ENCODE data around the gene MEGF11. TPM values are rescaled to one million over a fixed set of nuclear protein-coding genes. Genes with fewer than 3 reads are reported as not detected.
"Not testable (repeated sequence)": the region's sequence is repeated elsewhere in the genome, so short reads cannot be mapped to it uniquely, and the experiment has no call there.

Gene MEGF11
- total RNA-seq, 1 donor from 2014 or later, result not detected

DNA sequence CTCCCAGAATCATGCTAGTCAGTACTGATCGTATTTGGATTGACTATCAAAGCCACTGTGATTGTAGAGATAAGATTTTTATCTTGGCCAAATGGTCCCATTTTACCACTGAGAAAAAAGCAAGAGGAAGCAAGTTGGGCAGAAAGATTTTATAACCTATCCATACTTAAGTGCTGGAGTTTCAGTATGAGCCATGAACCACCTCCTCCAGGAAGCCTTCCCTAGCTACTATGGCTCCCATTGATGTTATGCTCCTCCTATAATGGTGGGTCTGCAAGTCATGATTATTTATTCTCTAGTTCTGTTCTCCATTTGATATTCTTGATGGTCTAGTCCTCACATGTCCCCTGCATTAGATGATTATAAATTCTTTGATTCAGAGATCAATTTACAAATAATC, 6.6 kb downstream of the MEGF11 start:
- intact Hi-C loops (cut with DNase I), result no loop called here
- no peak for DNase-seq (ENCODE audit: low spot score)

- intact Hi-C loops (cut with DNase I), result not testable (repeated sequence)
These were observed 7.7 kb downstream of the MEGF11 start for GRCh38 chr15:66245832-66246231.

DNA sequence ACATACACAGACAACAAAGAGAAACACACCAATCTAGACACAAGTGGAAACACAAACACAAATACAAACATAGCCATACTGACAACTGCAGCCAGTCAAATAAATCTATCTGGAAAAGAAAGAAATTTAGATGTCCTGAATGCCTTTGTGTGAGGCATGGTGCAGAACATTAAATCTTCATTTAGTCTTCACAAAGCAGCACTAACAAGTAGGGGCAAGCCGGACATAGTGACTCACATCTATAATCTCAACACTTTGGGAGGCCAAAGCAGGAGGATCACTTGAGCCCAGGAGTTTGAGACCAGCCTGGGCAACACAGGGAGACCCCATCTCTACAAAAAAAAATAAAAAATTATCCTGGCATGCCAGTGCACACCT, 11.7 kb downstream of the MEGF11 start:
- intact Hi-C loops (cut with DNase I), result loop anchor here (2.0 kb wide), 1 partner anchor 77 kb away; no protein-coding TSS in a partner anchor
- DNase-seq (ENCODE audit: low spot score), result no peak

More at GRCh38 chr15:66245832-66246231, 7.7 kb downstream of the MEGF11 start:
- DNase-seq (ENCODE audit: low spot score), result not testable (repeated sequence)

- DNase-seq (ENCODE audit: low spot score), result no peak
- intact Hi-C loops (cut with DNase I), result no loop called here
These were observed 12.3 kb downstream of the MEGF11 start for GRCh38 chr15:66241087-66241907.

GRCh38 chr15:66240240-66240794, 13.2 kb downstream of the MEGF11 start:
- DNase-seq (ENCODE audit: low spot score), result no peak
- intact Hi-C loops (cut with DNase I), result no loop called here

DNA sequence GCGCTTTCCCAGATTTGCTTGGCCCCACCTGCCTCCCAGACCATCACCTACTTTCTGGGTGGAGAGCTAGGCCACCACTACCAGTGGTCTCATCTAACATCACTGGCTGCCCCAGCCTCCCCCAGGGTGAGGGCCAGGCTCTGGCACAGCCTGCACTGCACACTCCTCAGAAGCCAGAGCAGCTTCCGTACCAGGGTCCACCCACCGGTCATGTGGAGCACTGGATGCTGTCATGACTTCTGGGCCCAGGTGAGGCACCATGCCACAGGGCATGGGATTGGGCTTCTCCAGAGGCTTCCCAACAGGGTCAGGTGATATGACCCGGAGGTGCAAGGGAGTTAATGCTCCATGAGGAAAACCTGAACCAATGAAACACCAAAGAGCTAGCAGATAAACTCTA, 14.0 kb downstream of the MEGF11 start:
- intact Hi-C loops (cut with DNase I), result no loop called here
- no peak for DNase-seq (ENCODE audit: low spot score)

- intact Hi-C loops (cut with DNase I), result no loop called here
- no peak for DNase-seq (ENCODE audit: low spot score)
These were observed 15.2 kb downstream of the MEGF11 start for GRCh38 chr15:66238318-66238717.

- DNase-seq (ENCODE audit: low spot score), result no peak
- intact Hi-C loops (cut with DNase I), result no loop called here
These were observed 15.9 kb downstream of the MEGF11 start for GRCh38 chr15:66237513-66238235.

GRCh38 chr15:66236806-66237375, 16.7 kb downstream of the MEGF11 start:
- DNase-seq (ENCODE audit: low spot score), result no peak
- intact Hi-C loops (cut with DNase I), result no loop called here

- intact Hi-C loops (cut with DNase I), result no loop called here
- no peak for DNase-seq (ENCODE audit: low spot score)
These were observed 17.7 kb downstream of the MEGF11 start for GRCh38 chr15:66235866-66236265.

DNA sequence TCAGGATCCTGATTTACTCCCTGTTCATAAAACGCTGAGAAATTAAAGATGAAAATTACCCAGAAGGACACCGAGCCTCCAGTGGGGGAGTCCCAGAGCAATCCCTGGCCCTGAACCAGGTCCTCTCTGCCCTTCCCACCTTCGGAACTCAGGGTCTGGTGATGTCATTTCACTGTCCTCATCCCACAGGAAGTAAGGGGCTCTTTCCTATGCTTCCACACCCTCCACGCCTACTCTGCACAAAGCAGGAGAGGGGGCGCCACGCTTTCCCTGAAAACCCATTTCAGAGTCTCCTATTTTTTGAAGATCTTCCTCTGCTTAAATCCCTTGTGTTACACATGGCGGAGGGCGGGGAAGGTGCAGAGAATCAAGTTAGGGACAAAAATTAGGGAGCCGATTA, 18.8 kb downstream of the MEGF11 start:
- intact Hi-C loops (cut with DNase I), result no loop called here
- no peak for DNase-seq (ENCODE audit: low spot score)

DNA sequence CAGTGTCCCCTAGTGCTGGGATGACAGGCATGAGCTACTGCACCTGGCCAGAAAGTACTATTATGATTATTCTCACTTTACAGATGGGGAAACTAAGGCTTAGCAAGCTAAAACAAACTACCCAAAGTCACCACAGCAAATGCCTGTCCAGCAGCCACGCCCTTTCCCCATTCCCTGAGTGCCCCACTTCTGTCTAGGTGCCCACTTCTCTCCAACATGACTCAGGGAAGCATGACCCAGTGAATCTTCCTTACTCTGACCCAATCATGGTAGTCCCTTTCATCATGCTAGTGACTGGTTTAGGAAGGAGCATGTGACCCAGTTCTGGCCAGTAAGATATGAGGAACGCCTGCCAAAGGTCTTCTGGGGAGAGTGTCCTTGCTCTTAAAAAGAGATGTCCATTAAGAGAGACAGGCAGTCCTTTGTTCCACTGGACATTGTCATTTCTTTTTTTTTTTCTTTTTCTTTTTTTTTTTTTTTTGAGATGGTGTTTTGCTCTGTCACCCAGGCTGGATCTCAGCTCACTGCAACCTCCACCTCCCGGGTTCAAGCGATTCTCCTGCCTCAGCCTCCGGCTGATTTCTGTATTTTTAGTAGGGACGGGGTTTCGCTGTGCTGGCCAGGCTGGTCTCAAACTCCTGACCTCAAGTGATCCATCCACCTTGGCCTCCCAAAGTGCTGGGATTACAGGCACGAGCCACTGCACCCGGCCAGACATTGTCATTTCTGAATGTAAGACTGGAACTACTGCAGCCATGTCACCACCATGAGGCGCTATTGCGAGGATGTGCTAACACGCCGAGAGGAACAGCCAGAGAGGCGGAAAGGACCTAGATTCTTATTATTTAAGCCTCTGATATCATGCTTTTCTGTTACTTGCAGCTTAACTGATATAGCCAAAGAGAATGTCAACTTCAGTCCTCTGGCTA, 19.8 kb downstream of the MEGF11 start:
- no peak for DNase-seq (ENCODE audit: low spot score)
- intact Hi-C loops (cut with DNase I), result no loop called here

DNA sequence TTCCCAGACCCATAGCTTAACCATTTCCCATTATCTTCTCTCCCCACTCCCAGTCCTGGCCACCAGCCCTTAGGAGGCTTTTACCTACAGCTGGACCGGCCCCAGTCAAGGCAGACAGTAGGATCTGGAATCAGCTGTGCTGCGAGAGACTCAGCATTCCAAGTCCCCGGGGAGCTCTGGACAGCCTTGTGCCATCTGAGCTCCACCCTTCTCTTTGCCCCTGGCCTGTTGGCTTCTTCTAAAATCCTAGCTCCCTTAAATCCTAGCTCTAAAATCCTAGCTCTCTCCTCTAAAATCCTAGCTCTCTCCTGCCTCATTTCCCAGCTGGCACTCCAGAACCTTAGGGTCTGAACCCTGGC, 21.3 kb downstream of the MEGF11 start:
- intact Hi-C loops (cut with DNase I), result no loop called here
- DNase-seq (ENCODE audit: low spot score), result no peak

GRCh38 chr15:66231394-66232266, 21.9 kb downstream of the MEGF11 start:
- intact Hi-C loops (cut with DNase I), result no loop called here
- no peak for DNase-seq (ENCODE audit: low spot score)

DNA sequence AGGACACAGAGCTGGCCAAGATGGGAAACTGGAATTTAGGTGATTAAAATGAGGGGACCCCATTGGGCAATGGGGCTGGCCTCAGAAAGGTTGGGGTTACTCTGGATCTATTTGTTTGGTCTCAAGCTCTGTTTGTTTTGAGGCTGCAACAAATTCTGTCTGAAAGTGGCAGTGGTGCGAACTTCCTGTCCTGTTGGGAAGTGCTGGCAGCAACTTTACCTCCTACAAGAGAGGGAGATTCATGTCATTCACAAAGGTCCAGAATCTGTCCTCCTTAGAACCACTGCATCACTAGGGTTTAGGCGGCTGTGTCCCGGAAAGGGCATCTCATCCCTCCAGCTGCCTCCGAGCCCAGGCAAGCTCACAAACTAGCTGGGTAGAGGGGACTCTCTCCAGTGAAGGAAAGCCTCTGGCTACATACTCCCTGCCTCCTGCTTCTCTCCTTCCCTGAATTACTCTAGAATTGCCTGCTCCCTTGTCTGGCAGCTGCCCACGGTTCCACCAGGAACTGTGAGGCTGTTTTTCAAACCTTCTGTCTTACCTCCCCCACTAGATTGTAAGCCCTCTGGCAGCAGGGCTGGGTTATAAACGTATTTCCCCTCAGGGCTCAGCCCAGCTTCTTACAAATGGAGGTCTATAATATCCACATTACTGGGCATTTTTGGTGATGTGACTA, 23.6 kb downstream of the MEGF11 start:
- DNase-seq (ENCODE audit: low spot score), result no peak
- intact Hi-C loops (cut with DNase I), result no loop called here

DNA sequence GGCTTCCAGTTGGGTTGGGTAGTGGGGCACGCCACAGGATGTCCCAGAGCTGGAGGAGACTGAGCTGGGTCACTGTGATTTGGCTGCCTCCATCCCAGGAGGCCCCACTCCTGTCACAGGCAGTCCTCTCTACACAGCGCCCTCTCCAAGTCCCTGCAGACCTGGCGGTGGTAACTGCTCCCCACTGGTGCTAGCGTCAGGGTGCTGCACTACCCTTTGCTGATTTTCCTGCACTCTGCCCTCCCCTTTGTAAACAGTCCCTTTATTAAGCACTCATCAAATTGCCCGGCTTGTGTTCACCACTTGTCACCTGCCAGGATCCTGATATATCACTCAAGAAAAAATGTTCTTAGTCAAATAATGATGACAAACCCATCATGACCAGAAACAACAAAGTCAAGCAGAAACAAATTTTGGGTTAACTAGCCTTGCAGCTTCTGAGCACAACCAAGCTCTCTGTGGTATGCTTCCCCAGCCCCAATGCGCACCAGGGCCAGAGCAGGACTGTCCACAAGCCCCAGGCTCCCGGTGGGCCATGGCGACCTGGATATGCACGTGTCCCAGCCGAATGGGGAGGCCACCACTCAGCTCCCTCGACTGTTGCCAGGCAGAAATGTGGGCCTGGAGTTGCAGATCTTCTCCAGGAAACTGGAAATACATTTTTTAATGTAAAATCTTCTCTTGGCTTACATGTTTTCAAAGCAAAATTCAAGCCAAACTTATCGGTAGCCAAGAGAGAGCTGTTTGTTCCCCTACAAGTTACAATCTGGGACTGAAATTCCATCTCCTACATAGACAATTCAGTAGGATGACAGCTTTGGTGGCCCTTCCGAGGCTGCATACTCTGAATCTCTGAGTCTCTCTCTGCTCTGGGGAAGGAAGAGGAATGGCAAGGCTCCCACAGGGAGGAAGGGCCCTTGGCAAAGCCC, 24.5 kb downstream of the MEGF11 start:
- no peak for DNase-seq (ENCODE audit: low spot score)
- intact Hi-C loops (cut with DNase I), result no loop called here

DNA sequence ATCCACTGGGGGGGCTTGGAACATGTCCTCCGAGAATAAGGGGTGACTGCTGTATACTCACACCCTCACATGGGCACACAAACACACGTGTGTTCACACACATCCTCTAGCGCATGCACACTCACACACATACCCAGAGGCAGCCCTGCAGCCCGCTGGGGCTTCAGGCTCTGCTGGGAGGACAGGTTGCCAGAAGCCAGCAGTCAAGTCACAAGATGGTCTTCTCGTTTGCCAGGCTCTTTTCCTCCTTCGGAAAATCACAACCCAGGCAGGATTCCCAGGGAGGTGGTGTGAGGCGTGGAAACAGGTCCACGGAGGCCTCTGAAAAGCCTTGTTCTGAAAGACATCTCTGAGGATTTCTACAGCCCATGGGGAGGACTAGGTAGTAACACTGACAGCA, 26.8 kb downstream of the MEGF11 start:
- intact Hi-C loops (cut with DNase I), result no loop called here
- no peak for DNase-seq (ENCODE audit: low spot score)

Measured in cardiac septum (tissue), 1 donor.